HCT116 (cell line): ENCODE results near the gene RASGEF1B. TPM values are rescaled to one million over a fixed set of nuclear protein-coding genes. Genes with fewer than 3 reads are reported as not detected.

Source experiments
- ATAC-seq: fragments of 200-7000 bp; cut with Tn5 transposase; 2 replicates; pipeline ENCODE4 v1.9.1; 2020; ENCODE audit warnings: mild to moderate bottlenecking, moderate library complexity
- BruUV-seq: library from RNA; stranded (reverse); fragments of 400-500 nt; replicated peaks from 2 replicates; lab custom pipeline; 2021; lab: Mats Ljungman, UMichigan
- CTCF ChIA-PET: fragments of 300-600 bp; sonication (Branson Sonifier 250); formaldehyde crosslinking; loops from one replicate; lab custom pipeline; 2021; ENCODE audit warnings: antibody characterized with exemption; lab: Charles Lee
- POLR2A ChIA-PET: fragments of 300-600, 350-600 bp; sonication (Branson Sonifier 250); formaldehyde crosslinking; loops from one replicate; lab custom pipeline; 2021; ENCODE audit warnings: antibody characterized with exemption; lab: Charles Lee
- RAD21 ChIA-PET, 2 experiments: fragments of 300-600 bp; sonication (Branson Sonifier 250); formaldehyde crosslinking; loops; one replicate each; lab custom pipeline; 2023; ENCODE audit warnings: low total read pairs in 2 of 2; ENCODE audit not compliant: uncharacterized antibody in 2 of 2, unreplicated experiment in 2 of 2, low non-redundant PET in 1 of 2; lab: Charles Lee
- DNase-seq: peaks from one replicate; pipeline ENCODE4 v3.0.0-alpha.2; 2010; ENCODE audit warnings: low read depth, low spot score
- H2AFZ ChIP-seq: fragments of 200-600 bp; shearing (Covaris generic), sonication (generic); 2 replicates; pipeline ENCODE4 v1.6.1; 2017; ENCODE audit warnings: low read depth, mixed run types, mixed read lengths, antibody characterized with exemption, low read length; ENCODE audit not compliant: poor library complexity, severe bottlenecking
- H3K27ac ChIP-seq: 2 replicates; pipeline ENCODE4 v1.5.1; 2012; ENCODE audit warnings: low read depth, low read length
- H3K27me3 ChIP-seq: fragments of 200-600 bp; sonication (generic); 2 replicates; pipeline ENCODE4 v1.6.1; 2016; ENCODE audit warnings: mixed run types, low read length, mixed read lengths; ENCODE audit not compliant: insufficient read depth
- H3K36me3 ChIP-seq, 2 experiments: fragments of 200-500 bp in 1 of 2; fragments of 200-600 bp in 1 of 2; sonication (Bioruptor generic) in 1 of 2; sonication (generic) in 1 of 2; 2 replicates each; pipeline versions ENCODE4 v1.5.1 to v1.6.1; 2014 to 2016; ENCODE audit warnings: low read length in 2 of 2, inconsistent platforms in 1 of 2, mixed read lengths in 1 of 2, mixed run types in 1 of 2; ENCODE audit not compliant: insufficient read depth in 2 of 2, control insufficient read depth in 1 of 2
- H3K4me1 ChIP-seq, 2 experiments: fragments of 200-600 bp in 1 of 2; sonication (generic) in 1 of 2; 2 replicates each; pipeline versions ENCODE4 v1.5.1 to v1.6.1; 2012 to 2017; ENCODE audit warnings: low read length in 2 of 2, inconsistent platforms in 1 of 2, mild to moderate bottlenecking in 1 of 2, mixed read lengths in 1 of 2, mixed run types in 1 of 2, moderate library complexity in 1 of 2; ENCODE audit not compliant: insufficient read depth in 2 of 2, control insufficient read depth in 1 of 2
- H3K4me2 ChIP-seq: fragments of 200-600 bp; sonication (generic); 2 replicates; pipeline ENCODE4 v1.6.1; 2017; ENCODE audit warnings: mixed run types, low read length, mixed read lengths
- H3K4me3 ChIP-seq, 2 experiments: fragments of 200-600 bp in 1 of 2; sonication (generic) in 1 of 2; replicated peaks in 1 of 2; 2 replicates each; pipeline ENCODE4 v1.5.1; 2011 to 2016; ENCODE audit warnings: low read length in 2 of 2, control low read depth in 1 of 2, low read depth in 1 of 2, mild to moderate bottlenecking in 1 of 2, mixed read lengths in 1 of 2, mixed run types in 1 of 2
- H3K79me2 ChIP-seq: fragments of 200-600 bp; sonication (generic); 2 replicates; pipeline ENCODE4 v1.6.1; 2017; ENCODE audit warnings: mild to moderate bottlenecking, mixed run types, low read length, moderate library complexity, mixed read lengths; ENCODE audit not compliant: insufficient read depth
- H3K9ac ChIP-seq: fragments of 200-600 bp; sonication (generic); 2 replicates; pipeline ENCODE4 v1.6.1; 2016; ENCODE audit warnings: low read length, mixed read lengths
- H3K9me2 ChIP-seq: fragments of 200-600 bp; sonication (generic), shearing (Covaris generic); 2 replicates; pipeline ENCODE4 v1.6.1; 2017; ENCODE audit warnings: mixed run types, mild to moderate bottlenecking, moderate library complexity; ENCODE audit not compliant: insufficient read depth
- H3K9me3 ChIP-seq, 2 experiments: fragments of 200-500 bp in 1 of 2; fragments of 200-600 bp in 1 of 2; sonication (Bioruptor generic) in 1 of 2; sonication (generic) in 1 of 2; 2 replicates each; pipeline ENCODE4 v1.6.1; 2014 to 2017; ENCODE audit warnings: low read length in 2 of 2, mixed read lengths in 2 of 2, inconsistent platforms in 1 of 2, low read depth in 1 of 2, mild to moderate bottlenecking in 1 of 2, mixed run types in 1 of 2, moderate library complexity in 1 of 2; ENCODE audit not compliant: control insufficient read depth in 1 of 2, insufficient read depth in 1 of 2
- H4K20me1 ChIP-seq: fragments of 200-600 bp; sonication (generic), shearing (Covaris generic); 2 replicates; pipeline ENCODE4 v1.6.1; 2017; ENCODE audit warnings: mixed run types, mild to moderate bottlenecking, moderate library complexity; ENCODE audit not compliant: insufficient read depth
- ATF3 ChIP-seq: IDR thresholded peaks from 2 replicates; pipeline ENCODE4 v1.6.1; 2012
- CEBPB ChIP-seq: IDR thresholded peaks from 2 replicates; pipeline ENCODE4 v1.6.1; 2012; ENCODE audit warnings: low read depth
- CTCF ChIP-seq, 3 experiments: fragments of 200-600 bp in 1 of 3; sonication (generic) in 1 of 3; IDR thresholded peaks in 2 of 3; conservative IDR thresholded peaks in 1 of 3; 2 replicates each; pipeline ENCODE4 v1.5.1; 2012 to 2017; ENCODE audit warnings: low read depth in 2 of 3, low read length in 2 of 3, antibody characterized with exemption in 1 of 3, borderline replicate concordance in 1 of 3, control low read depth in 1 of 3, mild to moderate bottlenecking in 1 of 3, mixed read lengths in 1 of 3, mixed run types in 1 of 3, moderate library complexity in 1 of 3; ENCODE audit not compliant: insufficient read depth in 1 of 3
- ELF1 ChIP-seq: IDR thresholded peaks from 2 replicates; pipeline ENCODE4 v1.6.1; 2012; ENCODE audit warnings: low read depth, borderline replicate concordance
- JUND ChIP-seq: IDR thresholded peaks from 2 replicates; pipeline ENCODE4 v1.6.1; 2012
- POLR2A ChIP-seq: IDR thresholded peaks from 2 replicates; pipeline ENCODE4 v1.7.0; 2011; ENCODE audit warnings: borderline replicate concordance; ENCODE audit not compliant: insufficient read depth, insufficient read length; ENCODE audit errors: extremely low read depth
- POLR2AphosphoS5 ChIP-seq: IDR thresholded peaks from 2 replicates; pipeline ENCODE4 v1.6.1; 2011; ENCODE audit warnings: mild to moderate bottlenecking, low read depth, low read length, moderate library complexity
- ZBTB33 ChIP-seq: IDR thresholded peaks from 2 replicates; pipeline ENCODE4 v1.6.1; 2011; ENCODE audit warnings: mild to moderate bottlenecking, low read length, moderate library complexity; ENCODE audit not compliant: insufficient replicate concordance; ENCODE audit errors: extremely low read depth
- intact Hi-C: fragments of 100-400 bp; cut with micrococcal nuclease; formaldehyde crosslinking; loops from 2 replicates; pipeline ENCODE4 v1.10.0; 2022
- total RNA-seq: library from RNA; stranded (reverse); gene quantifications from one replicate; pipeline ENCODE4 v1.2.1, GENCODE V29; 2021; ENCODE audit not compliant: unreplicated experiment

The RASGEF1B gene
- total RNA-seq, 1 experiment from 2014 or later, result 0.25 TPM

- ChIA-PET RAD21 (no interaction called here), CTCF (interaction anchor here (2.8 kb wide), 1 partner anchor 14 kb away, joined by 10 read pairs; no protein-coding TSS in a partner anchor)
- no peak for ATAC-seq
These were observed 18.7 kb downstream of the RASGEF1B start for GRCh38 chr4:81453024-81453423.

More at GRCh38 chr4:81453024-81453423, 18.7 kb downstream of the RASGEF1B start:
- no peak for DNase-seq
- no peak overlapping the region for H3K9ac ChIP-seq
- H3K4me3 ChIP-seq, result no peak overlapping the region
- no peaks in the 10 kb centered on the region for H3K36me3 ChIP-seq
- no peaks in the 10 kb centered on the region for H3K9me3 ChIP-seq
- H3K27me3 ChIP-seq, result peaks cover 12% of the 10 kb centered on the region; the same call in 1 of the 2 replicates
- POLR2A ChIA-PET, result no interaction called here
- no peak overlapping the region for H3K27ac ChIP-seq
- BruUV-seq, result no TSS peak
- H4K20me1 ChIP-seq, result no peaks in the 10 kb centered on the region
- no peaks in the 10 kb centered on the region for H3K79me2 ChIP-seq
- no peak overlapping the region for H2AFZ ChIP-seq
- TF ChIP-seq POLR2A (no peak), ELF1 (no peak), CEBPB (no peak), CTCF (IDR thresholded peaks at IDR 0.05 in 2 of 3, conservative IDR thresholded peaks at IDR 0.05 in 1 of 3; ENCODE audit: borderline replicate concordance in 1 of 3, insufficient read depth in 1 of 3, low read depth in 2 of 3, low read length in 2 of 3) (no peak), ZBTB33 (no peak), ATF3 (no peak), JUND (no peak), POLR2AphosphoS5 (no peak)
- no peaks in the 10 kb centered on the region for H3K9me2 ChIP-seq
- intact Hi-C loops, result no loop called here
- H3K4me2 ChIP-seq, result no peak overlapping the region
- peaks cover 2 to 12% of the 10 kb centered on the region in 2 experiments; a peak in 3 of 4 replicates for H3K4me1 ChIP-seq
